ENCODE measurements around the gene RTRAF.

Gene RTRAF

DNA sequence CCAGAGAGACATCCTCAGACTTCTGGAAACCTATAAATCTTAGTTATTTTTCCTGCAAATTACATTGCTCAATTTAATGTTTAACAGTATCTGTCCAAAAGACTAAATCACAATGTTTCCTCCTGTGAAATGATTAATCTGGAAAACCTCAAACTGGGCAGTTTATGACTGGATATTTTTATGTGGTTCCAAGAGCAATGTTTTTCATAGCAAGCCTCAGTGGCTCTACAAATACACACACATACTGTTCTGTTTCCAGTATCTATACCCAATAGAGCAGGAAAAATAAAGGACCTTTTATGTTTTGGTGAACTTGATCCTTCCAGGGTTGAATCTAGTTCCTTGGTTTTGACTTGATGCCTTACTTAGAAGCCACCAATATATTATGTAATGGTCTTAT lies 70.3 kb downstream of the RTRAF start:
- TF ChIP-seq, protein P1, sequence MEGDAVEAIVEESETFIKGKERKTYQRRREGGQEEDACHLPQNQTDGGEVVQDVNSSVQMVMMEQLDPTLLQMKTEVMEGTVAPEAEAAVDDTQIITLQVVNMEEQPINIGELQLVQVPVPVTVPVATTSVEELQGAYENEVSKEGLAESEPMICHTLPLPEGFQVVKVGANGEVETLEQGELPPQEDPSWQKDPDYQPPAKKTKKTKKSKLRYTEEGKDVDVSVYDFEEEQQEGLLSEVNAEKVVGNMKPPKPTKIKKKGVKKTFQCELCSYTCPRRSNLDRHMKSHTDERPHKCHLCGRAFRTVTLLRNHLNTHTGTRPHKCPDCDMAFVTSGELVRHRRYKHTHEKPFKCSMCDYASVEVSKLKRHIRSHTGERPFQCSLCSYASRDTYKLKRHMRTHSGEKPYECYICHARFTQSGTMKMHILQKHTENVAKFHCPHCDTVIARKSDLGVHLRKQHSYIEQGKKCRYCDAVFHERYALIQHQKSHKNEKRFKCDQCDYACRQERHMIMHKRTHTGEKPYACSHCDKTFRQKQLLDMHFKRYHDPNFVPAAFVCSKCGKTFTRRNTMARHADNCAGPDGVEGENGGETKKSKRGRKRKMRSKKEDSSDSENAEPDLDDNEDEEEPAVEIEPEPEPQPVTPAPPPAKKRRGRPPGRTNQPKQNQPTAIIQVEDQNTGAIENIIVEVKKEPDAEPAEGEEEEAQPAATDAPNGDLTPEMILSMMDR (IDR thresholded peaks at IDR 0.05; ENCODE audit: low read length, missing control alignments) = no peak
- DNase-seq (ENCODE audit: low read depth) = no peak
- H3K4me3 ChIP-seq (replicated peaks; ENCODE audit: low read depth, low read length) = no peak overlapping the region

DNA sequence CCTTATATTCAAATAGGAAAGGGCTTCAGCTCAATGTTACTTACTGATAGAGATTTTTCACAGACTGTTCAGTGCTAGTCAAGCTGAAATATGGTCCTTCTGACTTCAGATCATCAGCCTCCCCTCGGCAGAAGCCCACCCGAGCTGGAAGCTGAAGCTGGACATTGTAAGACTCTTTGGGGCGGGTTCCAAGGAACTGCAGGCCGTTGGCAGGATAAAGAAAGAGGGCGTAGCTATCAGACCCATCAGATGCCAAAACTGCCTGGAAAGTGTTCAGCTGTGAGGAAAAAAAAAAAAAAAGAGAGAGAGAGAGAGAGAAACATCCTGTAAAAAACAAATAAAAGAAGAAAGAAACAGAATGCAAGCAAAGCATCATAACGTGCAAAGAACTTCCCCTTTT lies 70.7 kb downstream of the RTRAF start:
- DNase-seq (ENCODE audit: low read depth) = peak; percentile 63
- TF ChIP-seq, protein P1 (IDR thresholded peaks at IDR 0.05; ENCODE audit: low read length, missing control alignments) = no peak
- no peak overlapping the region for H3K4me3 ChIP-seq (replicated peaks; ENCODE audit: low read depth, low read length)
